Cortex of kidney (tissue), 1 donor: ENCODE data around the gene PCNX4.

Experiments used
- DNase-seq: peaks from one replicate; lab custom pipeline; 2025; lab: John Stamatoyannopoulos, UW

PCNX4 gene

DNA sequence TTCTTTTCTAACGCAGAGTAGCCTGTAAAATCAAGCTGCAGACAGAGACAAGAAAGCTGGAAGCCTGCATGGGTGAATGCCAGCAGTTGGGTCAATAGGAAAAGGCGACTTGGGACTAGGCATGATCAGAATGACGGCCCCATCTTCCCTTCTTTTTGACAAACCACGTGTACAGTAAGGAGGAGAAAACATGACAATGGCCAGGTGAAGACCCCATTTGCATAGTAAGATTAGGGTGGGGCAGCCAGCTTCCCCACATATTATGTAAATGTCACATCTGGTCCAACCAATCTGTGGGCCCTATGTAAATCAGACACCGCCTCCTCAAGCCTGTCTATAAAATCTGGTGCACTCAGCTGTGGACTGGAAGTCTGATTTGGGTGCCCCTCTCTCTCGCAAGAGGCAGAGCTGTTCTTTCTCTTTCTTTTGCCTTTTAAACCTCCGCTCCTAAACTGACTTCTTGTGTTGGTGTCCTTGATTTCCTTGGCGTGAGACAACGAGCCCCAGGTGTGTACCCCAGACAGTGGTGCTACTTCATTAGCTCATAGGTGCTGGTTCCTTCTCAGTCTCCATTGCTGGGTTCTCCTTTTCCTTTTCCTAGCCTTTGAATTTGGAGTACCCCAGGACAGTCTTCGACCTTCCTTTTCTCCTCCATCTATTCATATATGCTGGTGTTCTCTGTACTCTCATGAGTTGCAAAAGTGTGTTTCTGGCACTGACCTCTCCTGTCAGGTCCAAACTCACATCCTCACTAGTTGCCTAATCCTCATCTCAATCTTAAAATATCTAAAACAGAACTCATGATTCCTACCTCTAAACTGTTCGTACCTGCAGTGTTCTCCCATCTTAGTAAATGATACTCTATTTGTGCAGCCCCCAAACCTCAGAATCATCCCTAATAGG is 82.9 kb downstream of the PCNX4 start:
- no peak for DNase-seq

DNA sequence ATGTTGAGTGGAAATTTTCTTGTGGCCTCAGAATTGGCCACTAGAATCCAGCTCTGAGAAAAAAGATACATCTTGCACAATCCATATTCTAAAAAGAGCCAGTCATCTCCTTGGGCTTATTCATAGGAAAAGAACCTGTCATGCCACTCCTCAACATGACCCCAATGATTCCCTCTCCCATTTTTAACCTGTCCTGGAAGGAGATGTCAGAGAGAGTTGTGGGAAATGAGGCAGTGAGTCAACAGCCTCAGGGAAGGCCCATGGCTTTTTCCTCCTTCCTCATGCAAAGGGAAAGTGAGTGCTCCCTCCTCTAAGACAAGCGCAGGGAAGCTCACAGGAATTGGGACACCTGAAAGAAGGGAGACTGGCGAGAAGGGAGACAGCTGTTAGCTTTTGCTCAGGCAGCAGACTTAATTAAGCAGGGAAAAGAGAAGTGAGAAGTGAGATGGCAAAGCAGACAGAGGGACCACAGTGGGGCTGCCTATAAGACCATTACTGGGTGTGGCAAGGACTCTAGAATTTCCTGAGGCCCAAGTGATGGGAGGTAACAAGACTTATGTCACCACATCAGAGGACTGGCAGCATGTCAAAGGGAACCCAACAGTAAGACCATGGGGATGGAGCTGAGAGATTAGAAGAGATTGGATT is 83.7 kb downstream of the PCNX4 start:
- no peak for DNase-seq

DNA sequence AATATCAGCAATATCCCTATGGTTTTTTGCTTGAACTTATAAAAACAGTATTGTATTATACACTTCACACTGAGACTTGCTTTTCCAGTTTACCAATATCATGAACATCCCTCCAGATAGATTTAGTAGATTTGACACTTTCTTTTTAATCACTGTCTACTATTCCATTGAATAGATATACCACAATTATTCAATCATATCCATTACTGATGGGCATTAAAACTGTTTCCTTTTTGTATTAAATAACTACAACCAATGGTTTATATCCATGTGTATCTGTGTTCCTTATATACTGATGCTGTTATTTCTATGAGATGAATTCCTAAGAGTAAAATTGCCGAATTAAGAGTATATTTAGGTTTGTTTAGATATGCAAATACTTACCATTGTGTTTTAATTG is 86.4 kb downstream of the PCNX4 start:
- DNase-seq = no peak

DNA sequence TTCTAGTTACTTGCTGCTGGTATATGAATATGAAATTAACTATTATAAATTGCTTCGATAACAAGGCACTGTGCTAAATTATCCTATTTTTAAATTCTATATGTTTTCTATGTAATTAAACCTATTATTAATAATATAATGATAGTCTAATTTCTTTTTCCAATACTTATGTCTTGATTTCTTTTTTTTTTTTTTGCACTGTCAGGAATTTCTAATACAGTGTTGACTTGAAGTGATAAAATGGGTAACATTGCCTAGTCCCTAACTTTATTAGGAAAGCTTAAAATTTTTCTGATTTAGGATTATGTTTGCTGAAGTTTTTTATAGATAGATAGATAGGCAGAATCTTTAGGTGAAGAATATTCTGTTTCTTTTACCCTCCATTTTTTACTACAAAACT is 87.1 kb downstream of the PCNX4 start:
- DNase-seq = no peak

DNA sequence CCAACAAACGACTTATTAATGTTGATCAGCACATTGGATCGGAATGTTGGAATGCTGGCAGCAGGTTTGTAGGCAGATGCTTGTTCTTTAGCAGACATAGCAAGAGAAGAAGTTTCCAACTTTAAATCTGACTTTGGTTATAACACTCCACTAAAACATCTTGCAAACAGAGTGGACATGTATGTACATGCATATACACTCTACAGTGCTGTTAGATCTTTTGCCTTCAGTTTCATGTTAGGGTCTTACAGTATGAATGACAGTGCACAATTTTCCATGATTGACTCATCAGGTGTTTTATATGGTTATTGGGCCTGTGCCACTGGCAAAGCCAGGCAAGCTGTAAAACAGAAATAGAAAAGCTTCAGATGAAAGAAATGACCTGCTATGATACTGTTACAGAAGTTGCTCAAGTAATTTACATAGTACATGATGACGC is 87.7 kb downstream of the PCNX4 start:
- no peak for DNase-seq

- DNase-seq = no peak
These were observed 91.4 kb downstream of the PCNX4 start for GRCh38 chr14:60183138-60183537.

- no peak for DNase-seq
These were observed 92.0 kb downstream of the PCNX4 start for GRCh38 chr14:60183741-60184140.

- no peak for DNase-seq
These were observed 92.6 kb downstream of the PCNX4 start for GRCh38 chr14:60184146-60184904.

GRCh38 chr14:60184905-60185555 is 93.3 kb downstream of the PCNX4 start:
- DNase-seq = no peak

- DNase-seq = no peak
These were observed 96.4 kb downstream of the PCNX4 start for GRCh38 chr14:60188115-60188514.

DNA sequence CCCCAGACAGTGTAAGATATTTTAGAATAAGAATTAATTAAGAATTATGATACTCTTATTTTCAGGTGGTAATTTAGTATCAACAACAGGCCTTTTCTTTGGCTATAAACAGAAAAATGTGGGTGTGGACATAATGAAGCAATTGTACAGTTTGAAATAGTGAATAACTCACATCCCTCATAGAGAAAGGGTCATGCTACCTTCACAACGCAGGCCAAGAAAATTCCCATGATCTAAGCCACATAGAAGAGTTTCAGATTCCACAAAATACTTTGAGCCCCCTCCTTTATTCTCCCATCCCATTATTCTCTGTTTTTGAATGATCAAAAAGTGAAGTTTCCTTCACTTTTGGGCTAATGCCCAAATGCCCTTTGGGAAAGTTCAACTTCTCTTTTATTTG is 97.0 kb downstream of the PCNX4 start:
- no peak for DNase-seq

- DNase-seq = no peak
These were observed 98.5 kb downstream of the PCNX4 start for GRCh38 chr14:60189923-60190840.

DNA sequence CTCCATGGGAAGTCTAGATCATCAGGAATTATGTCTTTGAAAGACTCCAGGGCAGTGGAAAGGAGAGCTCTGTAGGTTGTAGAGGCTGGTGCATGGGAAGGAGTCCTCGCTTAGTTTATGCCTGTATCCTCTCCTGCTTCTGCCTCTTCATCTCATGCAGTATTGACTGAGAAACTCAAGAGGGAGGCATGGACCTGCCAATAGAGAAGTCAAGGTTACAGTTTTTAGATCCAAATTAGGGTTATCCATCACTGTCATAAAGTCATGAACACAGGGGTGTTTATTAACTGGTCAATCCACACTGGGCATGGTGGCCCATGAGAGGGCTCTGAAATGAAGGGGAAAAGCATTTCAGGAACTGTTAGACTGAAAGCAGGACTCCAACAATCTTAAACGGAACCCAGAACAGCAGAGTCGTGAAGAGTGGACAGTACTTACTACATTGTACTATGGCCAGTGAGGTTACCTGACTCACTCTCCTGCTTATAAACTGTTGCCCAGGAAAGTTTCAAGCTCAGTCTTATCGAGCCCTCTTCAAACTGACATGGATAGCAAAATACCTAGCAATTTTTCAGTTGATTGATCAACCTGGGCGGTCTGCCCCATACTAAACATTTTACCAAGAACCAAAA is 103.6 kb downstream of the PCNX4 start:
- no peak for DNase-seq

- DNase-seq = no peak
These were observed 104.6 kb downstream of the PCNX4 start for GRCh38 chr14:60196291-60196690.

DNA sequence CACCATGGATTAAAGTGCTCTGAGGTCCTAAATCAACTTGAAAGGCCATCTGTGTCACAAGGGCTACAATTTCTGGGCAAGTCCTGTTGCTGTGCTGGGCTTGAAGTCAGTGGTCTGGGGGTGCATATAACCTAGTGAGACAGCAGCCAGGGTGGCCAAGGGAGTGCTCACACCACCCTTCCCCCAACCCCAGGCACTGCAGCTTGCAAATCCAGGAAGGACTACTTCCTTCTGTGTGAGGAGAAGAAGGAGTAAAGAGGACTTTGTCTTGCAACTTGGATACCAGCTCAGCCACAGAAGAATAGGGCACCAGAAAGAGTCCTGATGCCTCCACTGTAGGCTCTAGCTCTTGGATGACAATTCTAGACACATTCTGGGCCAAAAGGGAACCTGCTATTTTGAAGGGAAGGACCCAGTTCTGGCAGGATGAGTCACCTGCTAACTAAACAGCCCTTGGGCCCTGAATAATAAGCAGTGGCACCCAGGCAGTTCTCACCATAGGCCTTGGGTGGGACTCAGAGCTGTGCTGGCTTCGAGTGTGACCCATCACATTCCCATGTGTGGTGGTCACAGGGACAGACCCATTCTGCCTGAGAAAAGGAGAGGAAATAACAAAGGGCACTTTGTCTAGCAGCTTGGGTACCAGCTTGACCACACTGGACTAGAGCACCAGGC is 106.0 kb downstream of the PCNX4 start:
- DNase-seq = no peak

- no peak for DNase-seq
These were observed 107.6 kb downstream of the PCNX4 start for GRCh38 chr14:60199321-60199720.

DNA sequence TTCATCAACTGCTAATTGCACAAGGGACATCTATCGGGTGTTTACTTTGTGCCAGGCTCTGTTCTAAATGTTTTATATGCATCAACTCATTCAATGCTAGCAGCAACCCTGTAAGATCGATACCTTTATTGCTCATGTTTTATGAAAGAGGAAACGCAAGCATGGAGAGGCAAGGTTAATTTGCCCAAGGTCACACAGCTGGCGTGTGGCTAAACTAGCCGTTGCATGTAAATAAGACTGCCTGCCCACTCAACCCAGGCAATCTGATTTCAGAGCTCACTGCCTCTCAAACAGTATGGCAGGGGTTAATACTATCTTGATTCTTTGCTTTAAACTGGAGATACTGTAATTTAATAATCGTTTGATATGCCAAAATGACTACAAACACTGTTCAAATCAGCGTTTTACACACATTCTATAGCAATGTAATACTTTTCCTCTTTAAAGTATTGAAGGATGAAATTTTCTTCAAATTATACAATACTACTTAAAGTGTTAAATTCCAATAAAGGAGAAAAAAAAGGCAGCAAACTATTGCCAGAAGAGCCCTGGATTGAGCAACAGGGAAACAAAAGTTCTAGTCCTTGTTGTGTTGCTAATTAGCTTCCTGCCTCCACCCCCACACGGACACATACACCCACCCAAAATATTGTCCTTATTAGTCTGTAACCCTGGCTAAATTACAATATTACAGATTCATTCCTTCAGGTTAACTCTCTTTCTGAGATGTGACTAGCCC is 112.5 kb downstream of the PCNX4 start:
- DNase-seq = no peak

DNA sequence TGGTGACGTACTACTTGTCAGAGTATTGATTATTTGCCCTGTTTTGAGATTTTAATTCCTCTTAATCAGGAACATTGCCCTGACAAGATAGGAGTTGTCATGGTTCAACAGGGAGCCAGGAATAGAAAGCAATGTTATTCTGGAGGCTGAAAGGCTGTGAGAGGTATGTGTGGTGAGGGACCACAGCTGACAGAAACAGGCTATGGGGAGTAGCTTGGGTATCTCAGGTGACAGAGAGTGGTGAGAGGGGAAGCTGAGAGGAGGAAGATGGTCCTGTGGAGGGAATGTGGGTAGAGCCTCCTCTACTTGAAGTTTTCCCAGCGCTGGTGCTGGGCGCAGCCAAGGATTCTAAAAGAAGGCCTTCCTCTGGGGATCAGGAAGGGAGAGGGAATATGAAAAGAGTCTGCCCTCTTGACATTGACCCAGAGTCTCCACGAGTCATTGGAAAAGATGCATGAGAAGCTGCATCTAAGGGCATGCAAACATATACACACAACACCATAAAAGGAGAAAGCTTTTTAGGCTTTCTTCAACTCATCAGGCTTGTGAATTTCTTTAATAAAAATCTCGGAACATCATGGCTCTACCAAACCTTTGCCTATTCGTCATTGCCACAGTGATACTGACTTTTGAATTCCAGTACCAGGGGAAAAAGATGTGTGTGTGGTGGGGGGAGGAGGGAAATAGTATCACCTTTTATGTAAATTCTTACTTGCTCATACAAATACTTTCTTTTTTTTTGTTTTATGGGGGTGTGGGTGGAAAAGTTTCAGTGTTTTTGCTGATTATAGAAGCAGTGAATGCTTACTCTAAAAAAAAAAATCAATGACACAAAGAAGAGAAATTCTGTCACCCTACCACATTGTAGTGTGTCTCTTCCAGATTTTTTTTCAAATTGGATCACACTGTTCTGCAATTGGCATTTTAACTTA is 113.4 kb downstream of the PCNX4 start:
- no peak for DNase-seq
